ENCODE data around the gene MORN1. TPM values are rescaled to one million over a fixed set of nuclear protein-coding genes. Genes with fewer than 3 reads are reported as not detected.
A peak's percentile ranks its signal among the peaks of the same experiment; 100 is the strongest.

The MORN1 gene
- total and polyA plus RNA-seq, 4 donors: 2.3 to 6.9 (median 3.6) TPM

DNA sequence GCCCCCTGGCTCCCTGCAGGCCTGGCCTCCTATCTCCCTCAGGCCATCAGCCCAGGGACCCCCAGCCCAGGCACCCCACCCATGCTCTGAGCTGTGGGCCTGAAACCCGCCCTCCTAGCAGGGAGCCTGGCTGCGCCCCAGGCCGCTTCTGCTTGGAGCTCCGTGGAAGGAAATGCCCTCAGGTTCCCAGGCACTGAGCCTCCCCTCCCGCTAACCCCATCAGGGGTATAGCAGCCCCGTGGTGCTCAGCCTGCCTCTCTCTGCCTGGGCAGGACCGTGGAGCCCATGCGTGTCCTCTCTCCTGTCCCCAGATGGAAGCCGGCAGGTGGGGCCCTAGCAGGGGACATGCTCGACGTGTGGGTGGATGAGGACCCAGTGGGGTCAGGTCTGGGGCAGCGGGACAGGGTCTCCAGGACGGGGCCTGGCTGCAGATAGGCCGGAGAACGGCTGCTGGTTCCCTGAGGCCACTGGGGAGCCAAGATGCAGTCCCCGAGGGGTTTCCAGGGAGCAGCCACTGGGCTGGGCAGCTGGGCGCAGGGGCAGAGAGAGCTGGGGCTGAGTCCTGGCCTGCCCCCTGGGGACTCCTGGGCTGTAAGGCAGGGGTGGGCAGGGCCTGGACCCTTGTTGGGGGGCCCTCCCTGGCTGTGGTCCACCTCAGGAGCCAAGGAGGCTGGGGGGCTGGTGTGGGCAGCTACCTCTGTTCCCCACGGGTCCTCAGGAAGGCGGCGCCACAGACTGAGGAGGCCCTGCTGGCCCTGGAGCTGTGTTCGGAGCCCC, 75.5 kb downstream of the MORN1 start:
- Histone ChIP-seq H3K9me3 (ENCODE audit: control insufficient read depth in 4 of 4, low read length in 3 of 4) (no peaks in the 10 kb centered on the region), H3K36me3 (ENCODE audit: control insufficient read depth in 4 of 4, insufficient read depth in 3 of 4, low read depth in 1 of 4, low read length in 3 of 4) (no peaks in the 10 kb centered on the region), H3K4me3 (ENCODE audit: low read depth in 1 of 3, low read length in 3 of 3) (no peak overlapping the region), H3K9ac (ENCODE audit: low read depth in 1 of 2, low read length in 2 of 2) (no peak overlapping the region), H3K4me1 (ENCODE audit: control insufficient read depth in 4 of 4, insufficient read depth in 4 of 4, low read length in 3 of 4) (peaks cover 5 to 35% (median 13%) of the 10 kb centered on the region in 4 donors), H3K27ac (ENCODE audit: low read depth in 1 of 2, low read length in 2 of 2) (no peak overlapping the region), H3K27me3 (ENCODE audit: control insufficient read depth in 4 of 4, insufficient read depth in 4 of 4, low read length in 3 of 4) (no peaks in the 10 kb centered on the region)
- 84% methylated on average over 21 of the region's 21 CpGs for WGBS
- no peak for DNase-seq (ENCODE audit: low spot score)
- TF ChIP-seq, protein P1, sequence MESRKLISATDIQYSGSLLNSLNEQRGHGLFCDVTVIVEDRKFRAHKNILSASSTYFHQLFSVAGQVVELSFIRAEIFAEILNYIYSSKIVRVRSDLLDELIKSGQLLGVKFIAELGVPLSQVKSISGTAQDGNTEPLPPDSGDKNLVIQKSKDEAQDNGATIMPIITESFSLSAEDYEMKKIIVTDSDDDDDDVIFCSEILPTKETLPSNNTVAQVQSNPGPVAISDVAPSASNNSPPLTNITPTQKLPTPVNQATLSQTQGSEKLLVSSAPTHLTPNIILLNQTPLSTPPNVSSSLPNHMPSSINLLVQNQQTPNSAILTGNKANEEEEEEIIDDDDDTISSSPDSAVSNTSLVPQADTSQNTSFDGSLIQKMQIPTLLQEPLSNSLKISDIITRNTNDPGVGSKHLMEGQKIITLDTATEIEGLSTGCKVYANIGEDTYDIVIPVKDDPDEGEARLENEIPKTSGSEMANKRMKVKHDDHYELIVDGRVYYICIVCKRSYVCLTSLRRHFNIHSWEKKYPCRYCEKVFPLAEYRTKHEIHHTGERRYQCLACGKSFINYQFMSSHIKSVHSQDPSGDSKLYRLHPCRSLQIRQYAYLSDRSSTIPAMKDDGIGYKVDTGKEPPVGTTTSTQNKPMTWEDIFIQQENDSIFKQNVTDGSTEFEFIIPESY (IDR thresholded peaks at IDR 0.05): no peak
- TF ChIP-seq NR2F2 (IDR thresholded peaks at IDR 0.05): no peak
- no peak for TF ChIP-seq YY1 (IDR thresholded peaks at IDR 0.05)
- TF ChIP-seq RXRA (IDR thresholded peaks at IDR 0.05): no peak
- TF ChIP-seq, protein P2, sequence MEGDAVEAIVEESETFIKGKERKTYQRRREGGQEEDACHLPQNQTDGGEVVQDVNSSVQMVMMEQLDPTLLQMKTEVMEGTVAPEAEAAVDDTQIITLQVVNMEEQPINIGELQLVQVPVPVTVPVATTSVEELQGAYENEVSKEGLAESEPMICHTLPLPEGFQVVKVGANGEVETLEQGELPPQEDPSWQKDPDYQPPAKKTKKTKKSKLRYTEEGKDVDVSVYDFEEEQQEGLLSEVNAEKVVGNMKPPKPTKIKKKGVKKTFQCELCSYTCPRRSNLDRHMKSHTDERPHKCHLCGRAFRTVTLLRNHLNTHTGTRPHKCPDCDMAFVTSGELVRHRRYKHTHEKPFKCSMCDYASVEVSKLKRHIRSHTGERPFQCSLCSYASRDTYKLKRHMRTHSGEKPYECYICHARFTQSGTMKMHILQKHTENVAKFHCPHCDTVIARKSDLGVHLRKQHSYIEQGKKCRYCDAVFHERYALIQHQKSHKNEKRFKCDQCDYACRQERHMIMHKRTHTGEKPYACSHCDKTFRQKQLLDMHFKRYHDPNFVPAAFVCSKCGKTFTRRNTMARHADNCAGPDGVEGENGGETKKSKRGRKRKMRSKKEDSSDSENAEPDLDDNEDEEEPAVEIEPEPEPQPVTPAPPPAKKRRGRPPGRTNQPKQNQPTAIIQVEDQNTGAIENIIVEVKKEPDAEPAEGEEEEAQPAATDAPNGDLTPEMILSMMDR (IDR thresholded peaks at IDR 0.05; ENCODE audit: low read depth, low read length, missing input control): no peak
- TF ChIP-seq GABPA (IDR thresholded peaks at IDR 0.05 in 1 of 2, conservative IDR thresholded peaks at IDR 0.05 in 1 of 2): no peak
- no peak for TF ChIP-seq RAD21 (IDR thresholded peaks at IDR 0.05)
- no peak for TF ChIP-seq SP1 (IDR thresholded peaks at IDR 0.05)
- no peak for TF ChIP-seq HNF4A (conservative IDR thresholded peaks at IDR 0.05)
- no peak for TF ChIP-seq TAF1 (conservative IDR thresholded peaks at IDR 0.05)

DNA sequence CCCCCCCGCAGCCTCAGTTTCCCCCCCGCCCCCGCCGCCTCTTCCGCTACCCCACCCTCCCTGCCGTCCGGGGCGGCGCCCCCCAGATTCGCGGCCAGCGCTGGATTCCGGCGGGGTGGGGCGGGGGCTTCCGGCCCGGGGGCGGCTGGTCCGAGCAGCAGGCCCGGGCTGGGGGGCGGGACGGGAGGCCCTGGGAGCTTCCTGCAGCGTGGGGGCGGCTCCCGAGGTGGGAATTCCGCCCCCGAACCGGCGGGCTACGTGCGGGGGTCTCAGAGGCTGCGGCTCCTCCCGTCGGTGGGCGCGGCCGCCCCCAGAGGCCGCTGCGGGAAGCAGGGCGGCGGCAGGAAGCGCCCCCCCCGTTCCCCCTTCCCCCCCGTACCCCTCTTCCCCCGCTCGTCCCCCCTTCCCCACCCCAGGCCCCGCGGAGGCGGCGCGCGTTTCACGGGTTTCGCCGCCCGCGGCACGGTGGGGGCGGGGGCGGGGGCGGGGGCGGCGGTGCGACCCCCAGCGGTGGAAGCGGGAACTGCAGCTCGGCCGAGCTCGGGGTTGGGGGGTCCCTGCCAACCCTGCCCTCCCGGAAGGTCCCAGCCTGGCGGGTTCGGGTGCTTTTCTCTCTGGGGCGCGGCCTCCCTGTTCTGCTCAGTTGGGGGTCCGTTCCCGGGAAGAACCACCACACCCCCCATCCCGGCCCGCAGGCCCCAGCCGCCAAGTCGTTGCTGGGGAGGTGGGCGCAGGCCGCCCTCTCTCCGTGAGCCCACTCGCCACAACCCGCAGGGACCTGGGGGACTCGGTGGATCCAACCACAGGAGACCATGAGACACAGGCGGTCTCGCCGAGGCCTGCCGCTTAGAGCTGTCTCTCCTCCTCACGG, 76.3 kb downstream of the MORN1 start:
- H3K27ac ChIP-seq (ENCODE audit: low read depth in 1 of 2, low read length in 2 of 2): peak overlapping the region; percentile 43 to 60
- H3K9ac ChIP-seq (ENCODE audit: low read depth in 1 of 2, low read length in 2 of 2): no peak overlapping the region
- TF ChIP-seq TAF1 (conservative IDR thresholded peaks at IDR 0.05): no peak
- TF ChIP-seq, protein P1 (IDR thresholded peaks at IDR 0.05): no peak
- no peak for TF ChIP-seq EGR1 (IDR thresholded peaks at IDR 0.05; ENCODE audit: low read depth in 2 of 2)
- TF ChIP-seq HNF4G (IDR thresholded peaks at IDR 0.05): no peak
- TF ChIP-seq GABPA (IDR thresholded peaks at IDR 0.05 in 1 of 2, conservative IDR thresholded peaks at IDR 0.05 in 1 of 2): no peak
- TF ChIP-seq, protein P3, sequence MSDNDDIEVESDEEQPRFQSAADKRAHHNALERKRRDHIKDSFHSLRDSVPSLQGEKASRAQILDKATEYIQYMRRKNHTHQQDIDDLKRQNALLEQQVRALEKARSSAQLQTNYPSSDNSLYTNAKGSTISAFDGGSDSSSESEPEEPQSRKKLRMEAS (IDR thresholded peaks at IDR 0.05): no peak
- TF ChIP-seq, protein P2 (IDR thresholded peaks at IDR 0.05; ENCODE audit: low read depth, low read length, missing input control): peak; percentile 64
- TF ChIP-seq JUND (IDR thresholded peaks at IDR 0.05): no peak
- no peak for TF ChIP-seq YY1 (IDR thresholded peaks at IDR 0.05)
- no peak for TF ChIP-seq HNF4A (conservative IDR thresholded peaks at IDR 0.05)
- TF ChIP-seq FOXA1 (IDR thresholded peaks at IDR 0.05): no peak
- TF ChIP-seq NR2F2 (IDR thresholded peaks at IDR 0.05): no peak
- peak in 1 of 2 donors; percentile 18 for TF ChIP-seq RAD21 (IDR thresholded peaks at IDR 0.05)
- TF ChIP-seq, protein P4, sequence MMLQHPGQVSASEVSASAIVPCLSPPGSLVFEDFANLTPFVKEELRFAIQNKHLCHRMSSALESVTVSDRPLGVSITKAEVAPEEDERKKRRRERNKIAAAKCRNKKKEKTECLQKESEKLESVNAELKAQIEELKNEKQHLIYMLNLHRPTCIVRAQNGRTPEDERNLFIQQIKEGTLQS (IDR thresholded peaks at IDR 0.05): no peak
- H3K9me3 ChIP-seq (ENCODE audit: control insufficient read depth in 4 of 4, low read length in 3 of 4): no peaks in the 10 kb centered on the region
- 14% methylated on average over 90 of the region's 91 CpGs for WGBS
- H3K4me3 ChIP-seq (ENCODE audit: low read depth in 1 of 3, low read length in 3 of 3): peak overlapping the region in 1 of 3 donors; percentile 69
- no peaks in the 10 kb centered on the region for H3K27me3 ChIP-seq (ENCODE audit: control insufficient read depth in 4 of 4, insufficient read depth in 4 of 4, low read length in 3 of 4)
- H3K4me1 ChIP-seq (ENCODE audit: control insufficient read depth in 4 of 4, insufficient read depth in 4 of 4, low read length in 3 of 4): peaks cover 5 to 35% (median 13%) of the 10 kb centered on the region in 4 donors
- H3K36me3 ChIP-seq (ENCODE audit: control insufficient read depth in 4 of 4, insufficient read depth in 3 of 4, low read depth in 1 of 4, low read length in 3 of 4): no peaks in the 10 kb centered on the region
- peak; percentile 70 for DNase-seq (ENCODE audit: low spot score)

Measured in liver (tissue), 9 donors.